Kidney tubule cell (primary cell): ENCODE results near the gene WASF2.
"Not testable (repeated sequence)": the region's sequence is repeated elsewhere in the genome, so short reads cannot be mapped to it uniquely, and the experiment has no call there.

Source experiments
- DNase-seq: peaks from one replicate; pipeline ENCODE4 v3.0.0-alpha.2; 2018; ENCODE audit warnings: low spot score

The WASF2 gene

GRCh38 chr1:27489973-27490741, at the start of gene WASF2:
Gene WASF2 (minus strand): TSS chr1:27490167. CDS start chr1:27428890, 61,277 bp downstream.
- DNase-seq = peak; percentile 98

- peak; percentile 88 for DNase-seq
These were observed 48.8 kb upstream of the WASF2 start for GRCh38 chr1:27538793-27539192.

- DNase-seq = not testable (repeated sequence)
These were observed 48.3 kb upstream of the WASF2 start for GRCh38 chr1:27538305-27538676.

GRCh38 chr1:27536767-27537166, 46.8 kb upstream of the WASF2 start:
- peak; percentile 87 for DNase-seq

GRCh38 chr1:27536010-27536757, 46.2 kb upstream of the WASF2 start:
- no peak for DNase-seq

GRCh38 chr1:27535386-27535785, 45.4 kb upstream of the WASF2 start:
- no peak for DNase-seq

- DNase-seq = no peak
These were observed 42.2 kb upstream of the WASF2 start for GRCh38 chr1:27531959-27532685.

- no peak for DNase-seq
These were observed 40.2 kb upstream of the WASF2 start for GRCh38 chr1:27530192-27530591.

GRCh38 chr1:27529704-27530018, 39.7 kb upstream of the WASF2 start:
- DNase-seq = no peak

GRCh38 chr1:27528818-27529703, 39.1 kb upstream of the WASF2 start:
- peak; percentile 57 for DNase-seq

GRCh38 chr1:27527890-27528817, 38.2 kb upstream of the WASF2 start:
- peak; percentile 74 for DNase-seq

GRCh38 chr1:27527223-27527889, 37.4 kb upstream of the WASF2 start:
- no peak for DNase-seq

- DNase-seq = no peak
These were observed 36.7 kb upstream of the WASF2 start for GRCh38 chr1:27526569-27527222.

GRCh38 chr1:27525296-27526272, 35.6 kb upstream of the WASF2 start:
- no peak for DNase-seq

- DNase-seq = no peak
These were observed 33.5 kb upstream of the WASF2 start for GRCh38 chr1:27523337-27524020.

GRCh38 chr1:27522432-27523336, 32.7 kb upstream of the WASF2 start:
- no peak for DNase-seq
